Skin epidermis (tissue), 12 donors: ENCODE measurements around the gene SLC6A6.

Source experiments
- H3K27ac ChIP-seq, 21 experiments: fragments of 200-600 bp; sonication (generic) in 11 of 21; one replicate each; pipeline ENCODE4 v1.5.0; 2020; ENCODE audit warnings: mild to moderate bottlenecking in 3 of 21, inconsistent platforms in 2 of 21, moderate library complexity in 2 of 21
- H3K4me3 ChIP-seq, 7 experiments: fragments of 200-600 bp; sonication (generic) in 2 of 7; one replicate each; pipeline ENCODE4 v1.5.0; 2020; ENCODE audit warnings: inconsistent platforms in 2 of 7, mild to moderate bottlenecking in 2 of 7, moderate library complexity in 1 of 7

The SLC6A6 gene

GRCh38 chr3:14521611-14522010, 119.2 kb downstream of the SLC6A6 start:
- Histone ChIP-seq H3K4me3 (no peak overlapping the region), H3K27ac (no peak overlapping the region)

- no peak overlapping the region for H3K27ac ChIP-seq
- H3K4me3 ChIP-seq: no peak overlapping the region
Observed at GRCh38 chr3:14522129-14522691, 119.8 kb downstream of the SLC6A6 start.

- Histone ChIP-seq H3K4me3 (no peak overlapping the region), H3K27ac (no peak overlapping the region)
Observed at GRCh38 chr3:14522768-14523167, 120.4 kb downstream of the SLC6A6 start.

- Histone ChIP-seq H3K27ac (no peak overlapping the region), H3K4me3 (no peak overlapping the region)
Observed at GRCh38 chr3:14523792-14524191, 121.4 kb downstream of the SLC6A6 start.

GRCh38 chr3:14524311-14524711, 121.9 kb downstream of the SLC6A6 start:
- H3K4me3 ChIP-seq: no peak overlapping the region
- H3K27ac ChIP-seq: peak overlapping the region in 1 of 21 experiments; percentile 1

GRCh38 chr3:14524920-14525660, 122.7 kb downstream of the SLC6A6 start:
- Histone ChIP-seq H3K27ac (peak overlapping the region in 12 of 21 experiments; percentile 18 to 75 (median 60)), H3K4me3 (peak overlapping the region in 2 of 7 experiments; percentile 10 to 14)

GRCh38 chr3:14525685-14526631, 123.6 kb downstream of the SLC6A6 start:
- Histone ChIP-seq H3K27ac (peak overlapping the region in 17 of 21 experiments; percentile 18 to 75 (median 55)), H3K4me3 (peak overlapping the region in 2 of 7 experiments; percentile 10 to 14)

GRCh38 chr3:14528081-14528480, 125.7 kb downstream of the SLC6A6 start:
- H3K4me3 ChIP-seq: no peak overlapping the region

GRCh38 chr3:14531856-14532395, 129.5 kb downstream of the SLC6A6 start:
- Histone ChIP-seq H3K27ac (peak overlapping the region in 6 of 21 experiments; percentile 7 to 67 (median 44)), H3K4me3 (no peak overlapping the region)

More at GRCh38 chr3:14528081-14528480, 125.7 kb downstream of the SLC6A6 start:
- peak overlapping the region in 6 of 21 experiments; percentile 7 to 74 (median 38) for H3K27ac ChIP-seq

- no peak overlapping the region for H3K4me3 ChIP-seq
- peak overlapping the region in 11 of 21 experiments; percentile 4 to 67 (median 49) for H3K27ac ChIP-seq
Observed at GRCh38 chr3:14532691-14533456, 130.5 kb downstream of the SLC6A6 start.

- Histone ChIP-seq H3K4me3 (no peak overlapping the region), H3K27ac (peak overlapping the region in 11 of 21 experiments; percentile 4 to 67 (median 39))
Observed at GRCh38 chr3:14533457-14533958, 131.1 kb downstream of the SLC6A6 start.

- Histone ChIP-seq H3K27ac (peak overlapping the region in 5 of 21 experiments; percentile 25 to 67 (median 39)), H3K4me3 (no peak overlapping the region)
Observed at GRCh38 chr3:14534516-14535191, 132.2 kb downstream of the SLC6A6 start.

- no peak overlapping the region for H3K27ac ChIP-seq
- H3K4me3 ChIP-seq: no peak overlapping the region
Observed at GRCh38 chr3:14535616-14536015, 133.2 kb downstream of the SLC6A6 start.

- H3K4me3 ChIP-seq: no peak overlapping the region
Observed at GRCh38 chr3:14536055-14536815, 133.8 kb downstream of the SLC6A6 start.

GRCh38 chr3:14536837-14537589, 134.6 kb downstream of the SLC6A6 start:
- no peak overlapping the region for H3K27ac ChIP-seq
- H3K4me3 ChIP-seq: no peak overlapping the region

More at GRCh38 chr3:14536055-14536815, 133.8 kb downstream of the SLC6A6 start:
- H3K27ac ChIP-seq: no peak overlapping the region

GRCh38 chr3:14537590-14538450, 135.4 kb downstream of the SLC6A6 start:
- H3K4me3 ChIP-seq: no peak overlapping the region
- no peak overlapping the region for H3K27ac ChIP-seq
